NCI-H345 treated with DMSO at 0.1 percent for 48 hours (cell line): ENCODE results near the gene KIR2DL4.
"Not testable (repeated sequence)": the region's sequence is repeated elsewhere in the genome, so short reads cannot be mapped to it uniquely, and the experiment has no call there.

Experiments used
- DNase-seq: peaks from one replicate; lab custom pipeline; 2025; ENCODE audit not compliant: unreplicated experiment; lab: John Stamatoyannopoulos, UW

The KIR2DL4 gene

GRCh38 chr19:54804101-54804500 lies 691 bp downstream of the KIR2DL4 start:
- DNase-seq: no peak

- DNase-seq: no peak
These were observed 1.2 kb downstream of the KIR2DL4 start for GRCh38 chr19:54804571-54804970.

GRCh38 chr19:54805665-54806515 lies 2.5 kb downstream of the KIR2DL4 start:
- no peak for DNase-seq

GRCh38 chr19:54806516-54806838 lies 3.1 kb downstream of the KIR2DL4 start:
- DNase-seq: no peak

GRCh38 chr19:54814571-54814970 lies 11.2 kb downstream of the KIR2DL4 start:
- DNase-seq: not testable (repeated sequence)

- not testable (repeated sequence) for DNase-seq
These were observed 12.8 kb downstream of the KIR2DL4 start, which contains the start of gene KIR3DL1 for GRCh38 chr19:54816251-54816650. Gene KIR3DL1 (plus strand): TSS chr19:54816468.

GRCh38 chr19:54817670-54818536 lies 14.5 kb downstream of the KIR2DL4 start:
- no peak for DNase-seq

GRCh38 chr19:54824416-54824815 lies 21.0 kb downstream of the KIR2DL4 start:
- DNase-seq: not testable (repeated sequence)

- DNase-seq: not testable (repeated sequence)
These were observed 21.9 kb downstream of the KIR2DL4 start for GRCh38 chr19:54825326-54825725.

- not testable (repeated sequence) for DNase-seq
These were observed 24.7 kb downstream of the KIR2DL4 start for GRCh38 chr19:54828064-54828463.

GRCh38 chr19:54832496-54832895 lies 29.1 kb downstream of the KIR2DL4 start, which contains the start of gene KIR2DS4:
Gene KIR2DS4 (plus strand): TSS chr19:54832676.
- DNase-seq: not testable (repeated sequence)

- DNase-seq: not testable (repeated sequence)
These were observed 31.7 kb downstream of the KIR2DL4 start for GRCh38 chr19:54835126-54835525.

- not testable (repeated sequence) for DNase-seq
These were observed 34.1 kb downstream of the KIR2DL4 start for GRCh38 chr19:54837522-54837921.

GRCh38 chr19:54843171-54843570 lies 39.8 kb downstream of the KIR2DL4 start:
- not testable (repeated sequence) for DNase-seq

GRCh38 chr19:54850061-54850640 lies 46.7 kb downstream of the KIR2DL4 start, which contains the start of gene KIR3DL2:
Gene KIR3DL2 (plus strand): TSS chr19:54850443. CDS start chr19:54850476, 33 bp downstream.
- not testable (repeated sequence) for DNase-seq

GRCh38 chr19:54850930-54851329 lies 47.5 kb downstream of the KIR2DL4 start:
- no peak for DNase-seq

GRCh38 chr19:54851353-54851752 lies 47.9 kb downstream of the KIR2DL4 start:
- no peak for DNase-seq

GRCh38 chr19:54855241-54855640 lies 51.8 kb downstream of the KIR2DL4 start:
- DNase-seq: not testable (repeated sequence)

GRCh38 chr19:54858476-54858875 lies 55.1 kb downstream of the KIR2DL4 start:
- not testable (repeated sequence) for DNase-seq

- DNase-seq: not testable (repeated sequence)
These were observed 56.0 kb downstream of the KIR2DL4 start for GRCh38 chr19:54859421-54859820.

- not testable (repeated sequence) for DNase-seq
These were observed 60.0 kb downstream of the KIR2DL4 start for GRCh38 chr19:54863459-54863858.
